Ramos (cell line): ENCODE data around the gene FKBP1B.
"Not testable (repeated sequence)": the region's sequence is repeated elsewhere in the genome, so short reads cannot be mapped to it uniquely, and the experiment has no call there.

Experiments
- in situ Hi-C: fragments of 300-500 bp; cut with MboI; formaldehyde crosslinking; loops from one replicate; pipeline ENCODE4 v1.14.3; 2022; ENCODE audit warnings: low sequenced_read_pairs; ENCODE audit not compliant: unreplicated experiment

FKBP1B gene

DNA sequence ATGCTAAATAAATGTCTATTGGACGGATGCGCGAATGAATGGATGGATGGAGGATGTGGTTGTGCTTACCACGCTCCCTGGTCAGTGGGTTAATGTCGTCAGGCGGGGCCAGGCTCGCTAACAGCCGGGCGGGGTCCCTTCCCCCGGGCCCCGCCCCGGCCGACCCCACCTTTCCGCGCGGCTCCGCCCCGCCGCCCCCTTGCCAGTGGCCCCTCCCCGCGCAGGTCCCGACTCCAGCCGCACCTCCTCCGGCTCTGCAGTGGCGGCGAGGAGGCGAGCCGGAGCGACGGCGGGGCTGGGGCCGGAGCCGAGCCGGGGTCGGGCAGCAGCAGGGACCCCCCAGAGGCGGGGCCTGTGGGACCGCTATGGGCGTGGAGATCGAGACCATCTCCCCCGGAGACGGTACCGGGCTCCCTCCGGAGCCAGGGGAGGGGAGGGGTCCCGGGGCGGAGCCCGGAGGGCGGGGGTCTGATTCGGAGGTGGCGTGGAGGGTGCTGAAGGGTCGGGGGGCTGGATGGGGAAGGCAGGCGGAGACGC lies at the start of gene FKBP1B:
TSS of gene FKBP1B (plus strand) at position 257 of the 537 bp plus-strand sequence. CDS start at position 366, 109 bp downstream.
- in situ Hi-C loops: no loop called here

DNA sequence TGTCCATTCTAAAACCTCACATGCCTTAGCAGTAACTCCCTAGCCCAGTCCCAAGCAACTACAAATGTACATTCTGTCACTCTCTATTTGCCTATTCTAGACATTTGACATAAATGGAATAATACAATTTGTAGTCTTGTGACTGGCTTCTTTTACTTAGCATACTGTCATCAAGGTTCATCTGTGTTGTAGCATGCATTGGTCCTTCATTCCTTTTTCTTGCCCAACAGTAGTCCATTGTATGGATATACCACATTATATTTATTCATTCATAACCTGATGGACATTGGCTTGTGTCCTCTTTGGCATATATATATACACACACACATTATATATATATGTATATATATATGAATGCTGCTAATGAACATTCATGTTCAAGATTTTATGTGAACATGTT lies 41.8 kb upstream of the FKBP1B start:
- in situ Hi-C loops: no loop called here

DNA sequence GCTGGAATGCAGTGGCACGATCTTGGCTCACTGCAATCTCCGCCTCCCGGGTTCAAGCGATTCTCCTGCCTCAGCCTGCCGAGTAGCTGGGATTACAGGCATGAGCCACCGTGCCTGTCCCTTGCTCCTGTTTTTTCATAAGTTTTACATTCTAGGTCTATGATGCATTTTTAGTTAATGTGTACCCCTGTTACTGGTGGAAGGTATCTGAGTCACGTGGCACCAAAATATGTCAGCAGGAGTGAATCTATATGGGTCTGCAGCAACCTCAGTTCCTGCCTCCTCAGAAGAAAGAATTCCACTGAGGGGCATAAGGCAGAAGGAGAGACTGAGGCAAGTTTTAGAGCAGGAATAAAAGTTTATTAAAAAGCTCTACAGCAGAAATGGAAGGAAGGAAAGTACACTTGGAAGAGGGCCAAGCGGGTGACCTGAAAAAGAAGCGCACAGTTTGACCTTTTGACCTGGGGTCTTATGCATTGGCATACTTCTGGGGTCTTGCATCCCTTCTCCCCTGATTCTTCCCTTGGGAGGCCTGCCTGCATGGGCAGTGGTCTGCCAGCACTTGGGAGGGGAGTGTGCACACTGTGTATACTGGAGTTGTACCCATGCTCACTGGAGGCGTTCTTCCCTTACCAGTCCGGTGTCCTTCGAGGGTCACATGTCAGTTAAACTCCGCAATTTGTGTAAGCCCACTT lies 40.7 kb upstream of the FKBP1B start:
- in situ Hi-C loops: no loop called here

DNA sequence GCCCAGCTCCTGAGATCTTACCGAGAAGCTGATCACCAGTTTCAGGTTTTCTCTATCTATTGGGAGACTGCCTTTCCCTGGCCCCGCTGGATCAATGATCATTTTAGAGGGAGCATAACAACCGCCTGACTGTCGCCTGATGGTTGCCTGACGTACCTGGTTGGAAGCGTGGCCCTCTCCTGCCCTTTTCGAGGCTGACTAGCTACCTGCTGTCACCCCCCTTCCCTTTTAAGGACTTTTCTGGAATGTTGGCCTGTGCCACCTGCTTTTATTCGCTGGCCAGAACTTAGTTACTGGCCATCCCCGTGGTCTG lies 40.2 kb upstream of the FKBP1B start:
- in situ Hi-C loops: no loop called here

DNA sequence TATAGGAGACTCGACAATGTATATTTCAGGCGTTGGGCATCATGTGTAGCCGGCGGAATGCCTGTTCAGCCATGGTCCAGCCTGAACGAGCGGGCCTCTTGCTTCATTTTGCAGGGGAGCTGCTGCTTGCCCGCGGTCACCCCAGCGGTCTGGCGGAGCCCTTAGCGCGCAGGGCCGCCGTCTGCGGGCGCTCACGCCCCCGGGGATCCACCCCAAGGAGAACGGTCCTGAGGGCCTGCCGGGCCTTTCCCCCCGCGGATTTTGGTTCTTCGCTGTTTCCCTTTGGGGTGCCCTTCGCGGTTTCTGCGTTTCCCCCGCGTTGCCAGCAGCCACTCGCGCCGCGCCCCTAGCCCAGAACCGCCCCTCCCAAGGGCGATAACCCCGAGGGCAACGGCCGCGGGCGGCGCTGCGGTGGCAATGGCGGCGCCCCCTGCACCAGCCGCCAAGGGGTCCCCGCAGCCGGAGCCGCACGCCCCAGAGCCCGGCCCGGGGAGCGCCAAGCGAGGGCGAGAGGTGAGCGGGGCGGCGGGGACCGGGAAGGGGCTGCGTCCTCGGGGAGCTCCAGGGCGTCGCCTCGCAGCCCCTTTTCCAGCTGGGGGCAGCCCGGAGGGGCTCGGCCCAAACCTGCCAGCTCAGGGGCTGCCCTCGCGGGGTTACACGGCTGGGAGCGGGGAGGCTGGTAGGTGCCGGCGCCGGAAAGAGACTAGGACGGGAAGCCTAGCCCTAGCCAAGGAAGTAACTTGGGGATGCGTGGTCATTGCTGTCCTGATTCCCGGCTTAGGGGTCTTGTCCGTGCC lies 39.7 kb upstream of the FKBP1B start, which contains the start of gene MFSD2B:
TSS of gene MFSD2B (plus strand) at position 406 of the 797 bp plus-strand sequence. CDS start at position 418, 12 bp downstream.
- in situ Hi-C loops: no loop called here

DNA sequence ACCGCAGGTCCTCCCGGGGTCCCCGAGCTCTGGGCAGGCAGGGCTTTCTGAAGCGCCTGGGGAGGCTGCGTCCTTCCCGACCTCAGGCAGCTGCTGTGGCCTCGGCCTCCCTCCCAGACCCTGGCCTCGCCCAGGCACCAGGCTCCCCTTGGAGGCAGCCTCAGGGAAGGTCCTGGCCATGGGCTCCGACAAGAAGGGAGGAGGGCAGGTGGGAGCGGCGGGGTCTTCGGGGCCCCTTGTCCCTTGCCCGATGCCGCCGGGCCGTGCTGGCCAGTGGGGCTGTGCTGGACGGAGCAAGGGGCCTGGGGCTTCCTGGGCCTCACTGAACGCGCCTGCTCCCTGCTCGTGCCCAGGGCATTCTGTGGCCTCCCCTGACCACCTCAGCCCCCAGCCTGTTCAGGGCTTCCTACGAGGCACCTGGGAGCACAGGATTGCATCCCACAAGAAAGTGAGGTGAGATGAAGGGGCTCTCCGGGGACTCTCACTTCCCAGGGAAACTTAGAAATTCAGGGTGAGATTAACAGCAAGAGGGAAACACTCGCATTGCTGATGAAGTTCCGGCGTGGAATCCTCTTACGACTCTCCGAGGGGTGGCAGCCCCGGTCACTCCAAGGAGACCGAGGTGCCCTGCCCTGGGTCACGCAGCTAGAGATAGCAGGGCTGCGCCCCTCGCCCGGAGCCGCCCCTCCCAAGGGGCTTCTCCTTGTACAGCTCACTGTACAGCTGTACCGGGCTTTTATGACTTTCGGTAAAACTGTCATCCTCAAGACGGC lies 38.9 kb upstream of the FKBP1B start:
- in situ Hi-C loops: no loop called here

DNA sequence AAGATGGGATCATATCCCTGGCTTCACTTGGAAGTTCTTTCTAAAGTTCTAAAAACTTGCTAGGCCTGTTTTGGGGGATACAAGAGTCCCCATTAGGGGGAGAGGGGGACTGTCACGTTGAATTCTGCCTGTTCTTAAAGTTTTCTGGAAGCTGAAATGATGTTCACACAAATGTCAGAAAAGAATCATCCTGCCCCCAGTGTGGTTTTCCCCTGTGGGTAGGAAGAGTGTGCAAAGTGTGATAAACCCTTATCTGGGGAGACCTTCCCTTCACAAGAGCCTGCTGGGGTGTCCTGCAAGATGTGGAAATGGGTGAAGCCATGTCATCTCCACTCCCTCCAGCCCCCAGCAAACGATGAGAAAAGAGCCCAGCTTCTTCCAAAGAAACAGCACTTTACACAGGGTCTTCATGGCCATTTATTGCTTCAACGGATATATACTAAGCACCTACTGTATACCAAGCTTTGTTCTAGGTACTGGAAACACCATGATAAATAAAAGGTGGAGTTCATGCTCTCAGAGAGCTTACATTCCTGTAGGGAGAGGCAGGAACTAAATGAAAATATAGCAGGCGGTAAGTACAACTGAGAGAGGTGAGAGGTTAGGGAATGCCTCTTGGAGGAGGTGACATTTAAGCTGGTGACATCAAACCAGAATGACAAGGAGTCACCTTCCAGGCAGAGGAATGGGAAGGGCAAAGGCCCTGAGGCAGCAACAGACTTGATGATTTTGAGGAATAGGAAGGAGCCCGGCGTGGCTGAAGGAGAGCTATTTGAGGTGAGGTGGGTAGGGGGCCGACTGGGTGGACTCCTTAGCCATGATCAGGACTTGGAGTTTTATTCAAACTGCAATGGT lies 38.1 kb upstream of the FKBP1B start:
- in situ Hi-C loops: no loop called here

DNA sequence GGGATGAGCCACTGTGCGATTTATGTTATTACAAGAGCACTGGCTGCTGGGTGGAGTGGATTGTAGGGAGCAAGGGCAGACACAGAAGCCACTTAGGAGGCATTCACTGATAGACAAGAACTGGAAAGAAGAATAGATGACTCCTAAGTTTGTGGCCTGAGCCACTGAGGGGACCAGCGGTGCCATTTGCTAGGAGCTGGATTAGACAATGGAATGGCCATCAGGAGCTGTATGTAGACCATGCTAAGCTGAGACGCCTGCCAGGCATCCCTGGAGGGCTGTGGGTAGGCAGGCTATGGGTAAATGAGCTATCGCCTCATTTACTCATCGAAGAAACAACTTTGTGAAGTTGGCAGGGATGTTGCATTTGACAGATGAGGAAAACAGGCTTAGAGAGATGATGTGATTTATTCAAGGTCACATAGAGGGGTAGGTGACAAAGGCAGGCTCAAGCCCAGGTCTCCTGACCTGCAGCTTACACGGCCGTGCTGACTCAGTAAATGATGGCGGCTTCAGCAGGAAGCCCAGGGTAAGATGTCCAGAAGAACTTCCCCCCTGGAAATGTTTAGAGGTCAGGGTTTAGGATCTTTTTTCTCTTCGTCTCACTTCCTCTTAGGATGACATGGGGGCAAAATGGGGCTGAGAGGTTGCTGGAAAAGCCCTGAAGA lies 36.9 kb upstream of the FKBP1B start:
- in situ Hi-C loops: no loop called here

DNA sequence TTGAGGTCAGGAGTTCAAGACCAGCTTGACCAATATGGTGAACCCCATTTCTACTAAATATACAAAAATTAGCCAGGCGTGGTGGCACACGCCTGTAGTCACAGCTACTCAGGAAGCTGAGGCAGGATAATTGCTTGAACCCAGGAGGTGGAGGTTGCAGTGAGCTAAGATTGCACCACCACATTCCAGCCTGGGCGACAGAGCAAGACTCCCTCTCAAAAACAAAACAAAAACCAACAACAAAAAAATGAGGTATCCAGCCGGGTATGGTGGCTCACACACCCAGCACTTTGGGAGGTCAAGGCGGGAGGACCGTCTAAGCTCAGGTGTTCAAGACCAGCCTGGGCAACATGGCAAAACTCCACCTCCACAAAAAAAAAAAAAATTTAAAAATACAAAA lies 34.6 kb upstream of the FKBP1B start:
- in situ Hi-C loops: not testable (repeated sequence)

GRCh38 chr2:24015562-24016375 lies 33.8 kb upstream of the FKBP1B start:
- in situ Hi-C loops: no loop called here

GRCh38 chr2:24016376-24016761 lies 33.2 kb upstream of the FKBP1B start:
- in situ Hi-C loops: no loop called here

GRCh38 chr2:24016853-24017703 lies 32.5 kb upstream of the FKBP1B start:
- in situ Hi-C loops: no loop called here

DNA sequence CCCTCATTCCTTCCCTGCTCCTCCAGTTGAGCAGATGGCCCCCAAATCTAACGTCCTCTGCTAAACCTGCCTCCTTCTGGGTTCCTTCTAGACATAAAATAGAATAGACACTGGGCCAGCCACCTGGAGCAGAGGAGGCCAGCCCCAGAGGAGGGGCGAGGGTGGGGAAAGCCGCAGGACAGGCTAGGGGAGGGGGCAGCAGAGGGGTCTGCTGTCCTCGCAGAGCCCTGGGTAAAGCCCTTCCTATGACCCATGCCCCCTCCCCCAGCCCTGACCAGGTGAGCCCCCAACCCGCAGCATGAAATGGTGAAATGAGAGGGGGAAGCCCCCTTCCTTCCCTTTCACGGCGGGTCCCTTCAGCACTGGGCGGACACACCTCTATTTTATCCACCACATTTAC lies 31.8 kb upstream of the FKBP1B start:
- in situ Hi-C loops: no loop called here

- in situ Hi-C loops: no loop called here
Measured at GRCh38 chr2:24018241-24018640, 31.3 kb upstream of the FKBP1B start.

- in situ Hi-C loops: no loop called here
Measured at GRCh38 chr2:24019729-24020128, 29.8 kb upstream of the FKBP1B start.

DNA sequence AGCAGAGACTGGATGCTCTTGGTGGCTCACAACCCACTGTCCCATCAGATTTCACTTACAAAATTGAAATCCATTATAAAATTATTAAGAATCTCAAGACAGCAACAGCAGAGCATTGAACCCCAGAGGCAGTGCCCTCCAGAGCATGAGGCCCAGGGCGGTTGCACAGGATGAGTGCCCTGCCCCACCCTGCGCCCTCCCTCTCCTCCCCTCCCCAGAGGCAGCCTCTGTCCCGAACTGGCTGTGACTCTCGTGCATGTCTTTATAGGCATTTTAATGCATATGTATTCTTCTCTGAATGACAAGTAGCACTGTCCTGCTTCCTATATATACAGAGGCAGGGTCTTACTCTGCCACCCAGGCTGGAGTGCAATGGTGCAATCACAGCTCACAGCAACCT lies 29.3 kb upstream of the FKBP1B start:
- in situ Hi-C loops: no loop called here

GRCh38 chr2:24021122-24021998 lies 28.2 kb upstream of the FKBP1B start:
- in situ Hi-C loops: no loop called here
